Lower lobe of right lung (tissue), 2 donors: ENCODE data around the gene A3GALT2. TPM values are rescaled to one million over a fixed set of nuclear protein-coding genes. Genes with fewer than 3 reads are reported as not detected.

Source experiments
- ATAC-seq, 2 donors: fragments of 200-7000 bp; cut with Tn5 transposase; one replicate each; pipeline ENCODE4 v1.9.1; 2020 to 2022; ENCODE audit warnings: mild to moderate bottlenecking in 2 of 2, moderate library complexity in 2 of 2
- DNase-seq: peaks from one replicate; pipeline ENCODE4 v3.0.0-alpha.2; 2020
- H3K27ac ChIP-seq: fragments of 200-600 bp; one replicate; pipeline ENCODE4 v1.8.0; 2022
- H3K27me3 ChIP-seq: fragments of 200-600 bp; one replicate; pipeline ENCODE4 v1.8.0; 2022; ENCODE audit warnings: low read depth
- H3K36me3 ChIP-seq: fragments of 200-600 bp; one replicate; pipeline ENCODE4 v1.8.0; 2022; ENCODE audit warnings: mild to moderate bottlenecking
- H3K4me1 ChIP-seq: fragments of 200-600 bp; one replicate; pipeline ENCODE4 v1.8.0; 2022
- H3K4me3 ChIP-seq: fragments of 200-600 bp; one replicate; pipeline ENCODE4 v1.8.0; 2022; ENCODE audit warnings: mild to moderate bottlenecking
- H3K9me3 ChIP-seq: fragments of 200-600 bp; one replicate; pipeline ENCODE4 v1.8.0; 2022
- CTCF ChIP-seq: fragments of 200-600 bp; IDR thresholded peaks from one replicate; pipeline ENCODE4 v1.8.0; 2022; ENCODE audit warnings: antibody characterized with exemption, mild to moderate bottlenecking
- intact Hi-C: fragments of 100-400 bp; cut with DNase I; formaldehyde crosslinking; loops from one replicate; pipeline ENCODE4 v1.11.0; 2022
- total RNA-seq: library from RNA; stranded (reverse); fragmentation: NEBNext Ultra II Directional; extraction: Animal tissue kit (Norgen Biotek cat#: 25700); gene quantifications from one replicate; pipeline ENCODE4 v1.2.1, GENCODE V29; 2021
- donor health status: DM: no; HTN: yes; CAD: no; lungs with severe emphysema.

The A3GALT2 gene
- total RNA-seq, 1 donor from 2014 or later = not detected

- peaks cover 89% of the 10 kb centered on the region for H3K36me3 ChIP-seq
- ATAC-seq (no peak), DNase-seq (no peak)
- H3K4me3 ChIP-seq = no peak overlapping the region
- no peak for TF ChIP-seq CTCF
- H3K27me3 ChIP-seq = no peaks in the 10 kb centered on the region
- intact Hi-C loops = no loop called here
- H3K4me1 ChIP-seq = no peaks in the 10 kb centered on the region
- H3K9me3 ChIP-seq = no peaks in the 10 kb centered on the region
- H3K27ac ChIP-seq = no peak overlapping the region
Observed at GRCh38 chr1:33282791-33283190, 38.1 kb downstream of the A3GALT2 start.

GRCh38 chr1:33281554-33282303 is 39.2 kb downstream of the A3GALT2 start:
- no peak overlapping the region for H3K4me3 ChIP-seq
- TF ChIP-seq CTCF = no peak
- no peaks in the 10 kb centered on the region for H3K4me1 ChIP-seq
- H3K9me3 ChIP-seq = no peaks in the 10 kb centered on the region
- peaks cover 96% of the 10 kb centered on the region for H3K36me3 ChIP-seq
- intact Hi-C loops = no loop called here
- ATAC-seq (no peak), DNase-seq (no peak)
- H3K27ac ChIP-seq = no peak overlapping the region
- H3K27me3 ChIP-seq = no peaks in the 10 kb centered on the region

DNA sequence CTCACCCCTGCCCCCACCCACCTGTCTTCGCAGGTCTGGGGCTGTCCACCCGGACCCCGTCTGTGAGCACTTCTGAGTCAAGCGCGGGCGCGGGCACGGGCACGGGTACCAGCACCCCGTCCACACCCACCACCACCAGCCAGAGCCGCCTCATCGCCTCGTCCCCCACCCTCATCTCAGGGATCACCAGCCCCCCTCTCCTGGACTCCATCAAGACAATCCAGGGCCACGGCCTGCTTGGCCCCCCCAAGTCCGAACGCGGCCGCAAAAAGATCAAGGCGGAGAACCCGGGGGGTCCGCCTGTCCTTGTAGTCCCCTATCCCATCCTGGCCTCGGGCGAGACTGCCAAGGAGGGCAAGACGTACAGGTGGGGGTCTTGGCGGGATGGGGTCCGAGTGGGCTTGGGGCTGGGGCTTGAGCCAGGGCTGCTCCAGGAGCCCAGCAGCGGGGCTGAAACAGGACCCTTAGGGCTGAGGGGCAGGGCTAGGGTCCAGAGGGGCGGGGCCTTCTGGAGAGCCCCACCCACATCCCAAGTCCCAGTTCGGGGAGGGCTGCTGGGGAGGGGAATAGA is 40.7 kb downstream of the A3GALT2 start:
- ATAC-seq (peak in 1 of 2 donors; percentile 23), DNase-seq (no peak)
- intact Hi-C loops = no loop called here
- peaks cover 90% of the 10 kb centered on the region for H3K36me3 ChIP-seq
- no peaks in the 10 kb centered on the region for H3K27me3 ChIP-seq
- H3K9me3 ChIP-seq = no peaks in the 10 kb centered on the region
- H3K4me1 ChIP-seq = no peaks in the 10 kb centered on the region
- H3K4me3 ChIP-seq = no peak overlapping the region
- H3K27ac ChIP-seq = no peak overlapping the region
- TF ChIP-seq CTCF = no peak

- Histone ChIP-seq H3K27me3 (no peaks in the 10 kb centered on the region), H3K4me3 (no peak overlapping the region), H3K27ac (no peak overlapping the region), H3K9me3 (no peaks in the 10 kb centered on the region), H3K36me3 (peaks cover 66% of the 10 kb centered on the region), H3K4me1 (peaks cover 3% of the 10 kb centered on the region)
- TF ChIP-seq CTCF = no peak
- intact Hi-C loops = no loop called here
- no peak for ATAC-seq
- no peak for DNase-seq
Observed at GRCh38 chr1:33277488-33278084, 43.3 kb downstream of the A3GALT2 start.

- intact Hi-C loops = no loop called here
- peaks cover 57% of the 10 kb centered on the region for H3K36me3 ChIP-seq
- no peak overlapping the region for H3K27ac ChIP-seq
- no peak for ATAC-seq
- no peaks in the 10 kb centered on the region for H3K9me3 ChIP-seq
- DNase-seq = no peak
- H3K27me3 ChIP-seq = no peaks in the 10 kb centered on the region
- TF ChIP-seq CTCF = no peak
- H3K4me3 ChIP-seq = no peak overlapping the region
- H3K4me1 ChIP-seq = peaks cover 3% of the 10 kb centered on the region
Observed at GRCh38 chr1:33276573-33277298, 44.2 kb downstream of the A3GALT2 start.
